Endodermal cell (in vitro differentiated cells): ENCODE results near the gene PARVA. TPM values are rescaled to one million over a fixed set of nuclear protein-coding genes. Genes with fewer than 3 reads are reported as not detected.

Experiments
- DNase-seq: peaks from one replicate; pipeline ENCODE4 v3.0.0-alpha.2; 2017
- H3K27ac ChIP-seq: 2 replicates; pipeline ENCODE4 v1.5.1; 2013; ENCODE audit warnings: mild to moderate bottlenecking, low read depth, low read length, moderate library complexity
- H3K27me3 ChIP-seq: 2 replicates; pipeline ENCODE4 v1.6.1; 2013; ENCODE audit warnings: mild to moderate bottlenecking, low read length, moderate library complexity; ENCODE audit not compliant: insufficient read depth, control insufficient read depth, poor library complexity, severe bottlenecking
- H3K36me3 ChIP-seq: 2 replicates; pipeline ENCODE4 v1.7.0; 2013; ENCODE audit warnings: mild to moderate bottlenecking, low read length, moderate library complexity; ENCODE audit not compliant: control insufficient read depth, insufficient read depth
- H3K4me1 ChIP-seq: one replicate; pipeline ENCODE4 v1.7.0; 2013; ENCODE audit warnings: low read length; ENCODE audit not compliant: control insufficient read depth, insufficient read depth
- H3K4me3 ChIP-seq: 2 replicates; pipeline ENCODE4 v1.5.1; 2013; ENCODE audit warnings: mild to moderate bottlenecking, low read length, moderate library complexity
- H3K9ac ChIP-seq: 2 replicates; pipeline ENCODE4 v1.6.1; 2013; ENCODE audit warnings: mild to moderate bottlenecking, low read length, moderate library complexity; ENCODE audit not compliant: poor library complexity, severe bottlenecking; ENCODE audit errors: extremely low read depth
- H3K9me3 ChIP-seq: 2 replicates; pipeline ENCODE4 v1.6.1; 2013; ENCODE audit warnings: mild to moderate bottlenecking, low read length, moderate library complexity; ENCODE audit not compliant: control insufficient read depth
- H3K27ac Mint-ChIP-seq: 2 replicates; pipeline ENCODE4 v1.8.0; 2020; ENCODE audit warnings: mixed read lengths
- H3K27me3 Mint-ChIP-seq: 2 replicates; pipeline ENCODE4 v1.8.0; 2021; ENCODE audit warnings: mild to moderate bottlenecking, mixed read lengths; ENCODE audit not compliant: insufficient read depth
- H3K36me3 Mint-ChIP-seq: 2 replicates; pipeline ENCODE4 v1.8.0; 2020; ENCODE audit warnings: low read depth, mixed read lengths
- H3K4me1 Mint-ChIP-seq: 2 replicates; pipeline ENCODE4 v1.8.0; 2020; ENCODE audit warnings: mixed read lengths
- H3K4me3 Mint-ChIP-seq: 2 replicates; pipeline ENCODE4 v1.8.0; 2020; ENCODE audit warnings: mild to moderate bottlenecking, moderate library complexity, mixed read lengths
- H3K9me3 Mint-ChIP-seq: 2 replicates; pipeline ENCODE4 v1.8.0; 2020; ENCODE audit warnings: mild to moderate bottlenecking, mixed read lengths
- WGBS, 2 experiments: methylation state at CpG; one replicate each; pipeline versions ENCODE4 v1.1.5 to v1.1.7; 2013; ENCODE audit warnings: missing lambda C conversion rate in 2 of 2, mixed read lengths in 1 of 2; ENCODE audit not compliant: insufficient coverage in 1 of 2, insufficient read length in 1 of 2; 5-methylcytosine and 5-hydroxymethylcytosine counted together
- total RNA-seq, 2 donors: library from RNA; stranded (reverse); fragmentation: NEBNext Ultra II Directional in 1 of 2; extraction: Animal tissue kit (Norgen Biotek cat#: 25700) in 1 of 2; gene quantifications; 2 replicates in 1 of 2; 3 replicates in 1 of 2; pipeline ENCODE4 v1.2.1, GENCODE V29; 2021
- TF ChIP-seq, protein P1 (sequence below): fragments of 200-600 bp; sonication (generic); conservative IDR thresholded peaks from 2 replicates; pipeline ENCODE4 v1.5.0; 2021; ENCODE audit warnings: antibody characterized with exemption, mild to moderate bottlenecking

The PARVA gene
- total RNA-seq, 2 donors from 2014 or later, result 27.3 to 37.3 TPM

DNA sequence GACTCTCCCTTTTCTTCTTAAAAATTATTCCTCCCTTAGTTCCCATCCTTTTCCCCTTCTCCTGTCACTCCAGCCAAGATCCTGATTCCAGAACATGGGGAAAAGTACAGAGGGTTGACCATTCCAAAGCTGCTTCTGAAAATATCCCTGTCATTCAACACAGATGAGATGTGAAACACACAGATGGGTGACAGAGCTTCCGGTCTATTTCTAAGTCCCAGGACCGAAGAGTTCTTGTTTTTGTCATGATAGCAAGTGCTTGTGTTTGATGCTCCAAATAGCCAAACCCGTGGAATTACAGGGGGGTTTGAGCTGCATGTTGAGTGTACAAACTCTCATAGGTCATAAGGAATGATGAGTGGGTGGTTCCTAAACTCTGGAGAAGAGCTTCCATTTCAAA is 57.9 kb downstream of the PARVA start:
- Histone ChIP-seq H3K4me3 (no peak overlapping the region), H3K27ac (no peak overlapping the region), H3K4me1 (no peaks in the 10 kb centered on the region), H3K27me3 (no peaks in the 10 kb centered on the region), H3K36me3 (peaks cover 5% of the 10 kb centered on the region), H3K9me3 (peaks cover 5% of the 10 kb centered on the region), H3K9ac (no peak overlapping the region)
- Mint-ChIP-seq H3K27ac (no peak overlapping the region), H3K9me3 (peaks cover 8% of the 10 kb centered on the region), H3K27me3 (no peaks in the 10 kb centered on the region), H3K4me3 (no peak overlapping the region), H3K4me1 (peaks cover 19% of the 10 kb centered on the region), H3K36me3 (peaks cover 8% of the 10 kb centered on the region)
- 93 to 95% methylated on average over 3 of the region's 3 CpGs for WGBS, 2 experiments
- no peak for DNase-seq
- TF ChIP-seq, protein P1, sequence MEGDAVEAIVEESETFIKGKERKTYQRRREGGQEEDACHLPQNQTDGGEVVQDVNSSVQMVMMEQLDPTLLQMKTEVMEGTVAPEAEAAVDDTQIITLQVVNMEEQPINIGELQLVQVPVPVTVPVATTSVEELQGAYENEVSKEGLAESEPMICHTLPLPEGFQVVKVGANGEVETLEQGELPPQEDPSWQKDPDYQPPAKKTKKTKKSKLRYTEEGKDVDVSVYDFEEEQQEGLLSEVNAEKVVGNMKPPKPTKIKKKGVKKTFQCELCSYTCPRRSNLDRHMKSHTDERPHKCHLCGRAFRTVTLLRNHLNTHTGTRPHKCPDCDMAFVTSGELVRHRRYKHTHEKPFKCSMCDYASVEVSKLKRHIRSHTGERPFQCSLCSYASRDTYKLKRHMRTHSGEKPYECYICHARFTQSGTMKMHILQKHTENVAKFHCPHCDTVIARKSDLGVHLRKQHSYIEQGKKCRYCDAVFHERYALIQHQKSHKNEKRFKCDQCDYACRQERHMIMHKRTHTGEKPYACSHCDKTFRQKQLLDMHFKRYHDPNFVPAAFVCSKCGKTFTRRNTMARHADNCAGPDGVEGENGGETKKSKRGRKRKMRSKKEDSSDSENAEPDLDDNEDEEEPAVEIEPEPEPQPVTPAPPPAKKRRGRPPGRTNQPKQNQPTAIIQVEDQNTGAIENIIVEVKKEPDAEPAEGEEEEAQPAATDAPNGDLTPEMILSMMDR, result no peak

DNA sequence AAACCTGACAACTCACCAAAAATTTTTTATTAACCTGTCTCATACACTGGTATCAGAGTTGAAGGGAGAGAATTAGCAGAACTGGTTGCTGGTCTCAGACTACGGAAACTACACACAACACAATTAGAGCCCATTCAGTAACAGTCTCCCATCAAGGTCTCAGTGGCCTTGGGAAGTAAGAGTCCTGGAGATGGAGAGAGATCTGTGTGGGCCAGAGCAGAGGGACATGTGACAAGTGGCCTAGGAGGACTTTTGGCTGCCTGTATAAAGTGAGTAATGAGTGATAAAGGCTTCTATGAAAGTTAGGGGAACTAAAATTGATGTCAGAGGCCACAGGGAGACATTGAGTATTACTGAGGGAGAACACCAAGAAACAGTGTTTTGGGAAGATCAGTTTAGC is 58.9 kb downstream of the PARVA start:
- Histone ChIP-seq H3K9me3 (peaks cover 10% of the 10 kb centered on the region), H3K9ac (no peak overlapping the region), H3K36me3 (peaks cover 5% of the 10 kb centered on the region), H3K27me3 (no peaks in the 10 kb centered on the region), H3K4me1 (no peaks in the 10 kb centered on the region), H3K4me3 (no peak overlapping the region), H3K27ac (no peak overlapping the region)
- TF ChIP-seq, protein P1, result no peak
- WGBS, 2 experiments, result no CpG with 5 or more reads among the region's 1 CpG
- H3K36me3 Mint-ChIP-seq, result peaks cover 8% of the 10 kb centered on the region
- H3K27me3 Mint-ChIP-seq, result no peaks in the 10 kb centered on the region
- DNase-seq, result no peak
- no peak overlapping the region for H3K4me3 Mint-ChIP-seq
- H3K9me3 Mint-ChIP-seq, result peaks cover 9% of the 10 kb centered on the region
- peaks cover 10% of the 10 kb centered on the region for H3K4me1 Mint-ChIP-seq
- H3K27ac Mint-ChIP-seq, result no peak overlapping the region

DNA sequence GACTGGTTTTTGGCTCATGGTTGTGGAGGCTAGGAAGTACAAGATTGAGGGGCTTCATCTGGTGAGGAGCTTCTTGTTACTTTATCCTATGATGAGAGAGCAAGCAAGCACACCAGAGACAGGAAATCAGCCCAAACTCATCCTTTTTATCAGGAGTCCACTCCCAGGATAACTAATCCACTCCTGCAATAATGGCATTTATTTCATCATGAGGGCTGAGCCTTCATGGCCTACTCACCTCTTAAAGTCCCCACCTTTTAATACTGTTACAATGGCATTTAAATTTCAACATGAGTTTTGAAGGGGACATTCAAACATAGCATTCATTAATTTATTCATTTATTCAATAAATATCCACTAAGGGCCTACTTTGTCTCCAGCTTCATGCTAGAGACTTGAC is 60.9 kb downstream of the PARVA start:
- H3K27me3 Mint-ChIP-seq, result no peaks in the 10 kb centered on the region
- no peak overlapping the region for H3K27ac Mint-ChIP-seq
- peaks cover 10% of the 10 kb centered on the region for H3K9me3 ChIP-seq

More for the DNA sequence above, 60.9 kb downstream of the PARVA start:
- Mint-ChIP-seq H3K36me3 (peaks cover 8% of the 10 kb centered on the region), H3K4me3 (no peak overlapping the region), H3K9me3 (peaks cover 9% of the 10 kb centered on the region), H3K4me1 (peaks cover 10% of the 10 kb centered on the region)
- no peak for DNase-seq
- no peaks in the 10 kb centered on the region for H3K27me3 ChIP-seq
- no peak overlapping the region for H3K4me3 ChIP-seq
- no peaks in the 10 kb centered on the region for H3K4me1 ChIP-seq
- H3K9ac ChIP-seq, result no peak overlapping the region
- no peak overlapping the region for H3K27ac ChIP-seq
- TF ChIP-seq, protein P1, result no peak
- peaks cover 5% of the 10 kb centered on the region for H3K36me3 ChIP-seq
